GM19438 (cell line): Measurements from ENCODE around the gene GJA3.

Source experiments
- ATAC-seq: cut with Tn5 transposase; IDR thresholded peaks from one replicate; pipeline ENCODE4 v1.9.1; 2021; ENCODE audit warnings: low read depth; ENCODE audit not compliant: unreplicated experiment

GJA3 gene

DNA sequence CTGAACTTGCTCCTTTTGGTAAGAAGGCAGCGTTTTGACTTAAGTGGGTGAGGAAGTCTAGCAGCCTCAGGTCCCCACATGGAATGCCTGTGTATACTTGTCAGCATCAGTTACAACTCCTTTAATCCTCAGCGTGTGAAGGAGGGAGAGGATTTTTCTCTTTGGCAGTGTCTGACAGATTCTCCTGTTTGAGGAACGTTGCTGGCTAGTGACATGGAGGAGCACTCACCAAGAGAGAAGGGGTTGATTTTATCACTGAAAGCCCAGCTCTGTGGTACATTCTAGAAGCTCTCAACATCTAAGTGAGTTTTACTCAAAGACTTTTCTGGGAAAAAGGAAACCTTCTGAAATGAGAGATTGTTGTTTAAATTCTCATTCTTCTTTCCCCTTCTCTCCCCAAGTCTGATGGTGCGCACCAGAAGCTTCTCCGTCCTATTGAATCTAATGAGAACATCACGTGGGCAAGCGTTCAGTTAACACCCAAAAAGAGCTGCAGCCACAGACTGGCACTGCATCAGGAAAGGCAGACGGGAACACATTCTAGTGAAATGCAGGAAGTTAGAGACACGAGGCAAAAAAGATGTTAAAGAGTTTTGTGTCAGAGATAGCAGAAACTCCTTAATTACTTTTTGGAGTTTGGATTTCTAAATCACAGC lies 58.2 kb downstream of the GJA3 start:
- ATAC-seq: no peak

DNA sequence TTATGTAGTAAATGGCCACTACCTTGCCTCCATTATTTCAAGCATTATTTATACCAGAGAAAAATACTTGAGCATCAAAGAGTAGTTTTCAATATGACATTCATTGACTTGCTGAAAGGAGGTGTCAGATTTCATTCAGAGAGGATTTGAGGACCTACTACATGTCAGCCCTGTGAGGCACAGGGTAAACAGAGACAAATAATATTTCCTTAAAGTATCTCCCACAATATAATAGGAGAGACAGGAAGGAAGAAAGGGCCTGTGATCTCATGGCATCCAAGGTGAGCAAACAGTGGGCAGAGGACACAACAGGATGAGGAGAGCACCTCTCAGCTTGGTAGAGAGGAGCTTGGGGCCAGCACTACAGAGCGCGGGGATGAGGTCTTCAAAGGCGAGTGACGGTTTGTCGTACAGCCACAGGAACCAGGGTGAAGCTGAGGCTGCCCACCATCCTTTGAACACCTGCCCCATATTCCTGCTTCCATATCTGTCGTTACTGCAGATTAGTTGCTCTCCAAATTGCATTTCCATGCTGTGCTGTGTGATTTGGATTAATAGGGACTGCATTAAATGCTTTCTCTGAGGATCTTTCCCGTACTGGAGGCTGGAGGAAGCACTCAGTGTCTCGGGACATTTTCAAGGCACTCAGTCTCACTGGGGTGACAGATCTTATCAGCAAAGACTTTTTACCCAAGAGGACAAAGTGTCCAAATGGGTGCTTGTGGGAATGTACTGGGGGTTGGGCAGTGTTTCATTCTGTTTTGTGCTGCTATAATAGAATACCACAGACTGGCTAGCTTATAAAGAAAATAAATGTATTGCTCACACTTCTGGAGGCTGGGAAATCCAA lies 59.2 kb downstream of the GJA3 start:
- no peak for ATAC-seq

DNA sequence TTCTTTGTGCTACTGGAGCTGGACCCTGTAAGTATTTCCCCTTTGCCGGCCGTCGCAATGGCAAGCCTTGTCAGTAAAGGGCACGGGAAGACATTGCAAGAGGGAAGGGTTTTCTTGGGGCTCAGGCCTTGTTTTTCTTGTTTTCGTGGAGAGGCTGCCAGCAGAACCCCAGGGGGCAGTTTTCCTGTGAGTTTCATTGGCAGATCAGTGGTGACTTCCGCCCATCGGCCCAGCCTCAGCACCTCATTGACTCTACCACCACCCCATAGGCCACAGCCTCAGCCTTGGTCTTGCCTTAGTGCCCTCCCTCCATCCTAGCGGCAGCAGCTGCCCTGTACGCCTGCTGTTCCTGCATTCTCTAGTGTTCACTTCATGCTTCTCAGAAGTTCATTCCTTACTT lies 61.5 kb downstream of the GJA3 start:
- no peak for ATAC-seq

DNA sequence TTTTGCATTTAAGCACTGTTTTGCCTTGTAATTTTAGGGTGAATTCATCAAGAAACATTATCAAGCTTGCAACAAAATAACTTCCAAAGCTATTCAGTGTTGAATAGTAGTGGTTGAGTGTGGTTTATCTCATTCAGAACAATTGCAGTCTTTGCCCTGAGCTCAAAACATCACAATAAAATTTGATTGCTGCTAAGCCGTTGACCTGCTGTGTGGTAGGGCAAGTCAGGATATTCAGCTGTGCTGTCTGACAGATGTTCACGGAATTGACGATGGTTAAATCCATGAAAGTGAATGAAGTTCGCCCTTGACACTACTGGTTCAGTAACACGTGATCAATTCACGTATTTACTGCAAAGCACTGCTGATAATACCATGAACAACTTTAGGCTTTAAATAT lies 66.9 kb downstream of the GJA3 start:
- no peak for ATAC-seq

DNA sequence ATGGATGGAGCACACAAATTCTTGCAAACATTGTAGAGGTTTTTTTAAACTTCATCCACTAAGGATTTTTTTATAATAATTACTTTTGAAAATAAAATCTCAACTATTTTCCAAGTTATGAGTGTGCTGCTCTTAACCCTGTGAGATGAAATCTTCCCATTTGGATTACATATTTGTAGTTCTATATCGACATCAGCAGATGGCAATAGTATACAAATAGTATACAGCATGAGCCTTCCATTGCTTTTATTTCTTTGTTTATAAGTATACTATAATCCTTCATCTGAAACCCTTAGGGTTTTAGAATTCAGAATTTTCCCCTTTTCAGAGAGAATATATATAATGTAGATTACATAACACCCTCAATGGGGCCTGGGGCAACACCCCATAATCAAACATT lies 70.5 kb downstream of the GJA3 start:
- ATAC-seq: no peak
